SJSA1 (cell line): ENCODE measurements around the gene SRGN. TPM values are rescaled to one million over a fixed set of nuclear protein-coding genes. Genes with fewer than 3 reads are reported as not detected.

Source experiments
- DNase-seq, 2 experiments: peaks; one replicate each; pipeline ENCODE4 v3.0.0-alpha.2; 2015 to 2020; ENCODE audit warnings: low spot score in 2 of 2, low read depth in 1 of 2
- H3K27ac ChIP-seq: fragments of 250-450 bp; sonication (Bioruptor Pico); 2 replicates; pipeline ENCODE4 v1.5.1; 2020; ENCODE audit warnings: mild to moderate bottlenecking, moderate library complexity
- H3K27me3 ChIP-seq: fragments of 250-450 bp; sonication (Bioruptor Pico); replicated peaks from 2 replicates; pipeline ENCODE4 v1.5.1; 2020; ENCODE audit warnings: mild to moderate bottlenecking, moderate library complexity
- H3K36me3 ChIP-seq: fragments of 250-450 bp; sonication (Bioruptor Pico); 2 replicates; pipeline ENCODE4 v1.5.1; 2020; ENCODE audit warnings: mild to moderate bottlenecking
- H3K4me1 ChIP-seq: fragments of 250-450 bp; sonication (Bioruptor Pico); replicated peaks from 2 replicates; pipeline ENCODE4 v1.6.1; 2021; ENCODE audit warnings: mild to moderate bottlenecking
- H3K4me3 ChIP-seq: fragments of 250-450 bp; sonication (Bioruptor Pico); 2 replicates; pipeline ENCODE4 v1.5.1; 2020; ENCODE audit warnings: mild to moderate bottlenecking
- H3K9me3 ChIP-seq: fragments of 250-450 bp; sonication (Bioruptor Pico); replicated peaks from 2 replicates; pipeline ENCODE4 v1.5.1; 2020; ENCODE audit warnings: mild to moderate bottlenecking
- total RNA-seq: library from RNA; depleted of rRNA; stranded (reverse); fragments of >200 nt; shearing (Covaris generic); gene quantifications from 2 replicates; pipeline ENCODE4 v1.2.3, GENCODE V29; 2014; rRNA removed

SRGN gene
- total RNA-seq, 1 experiment from 2014 or later = 232 TPM

- Histone ChIP-seq H3K36me3 (0 out of 2 replicates have a peak, but pooled peaks cover 3% of the 10 kb centered on the region), H3K27me3 (no peaks in the 10 kb centered on the region), H3K27ac (no peak overlapping the region), H3K4me1 (no peaks in the 10 kb centered on the region), H3K9me3 (no peaks in the 10 kb centered on the region), H3K4me3 (no peak overlapping the region)
- no peak for DNase-seq
Observed at GRCh38 chr10:69146759-69147158, 58.9 kb downstream of the SRGN start.

- Histone ChIP-seq H3K4me3 (no peak overlapping the region), H3K9me3 (0 out of 2 replicates have a peak, but pooled peaks cover 2% of the 10 kb centered on the region), H3K4me1 (no peaks in the 10 kb centered on the region), H3K27ac (no peak overlapping the region), H3K27me3 (no peaks in the 10 kb centered on the region), H3K36me3 (peaks cover 3% of the 10 kb centered on the region)
- DNase-seq = no peak
Observed at GRCh38 chr10:69151984-69152383, 64.1 kb downstream of the SRGN start.

- H3K4me1 ChIP-seq = no peaks in the 10 kb centered on the region
- 0 out of 2 replicates have a peak, but pooled peaks cover 2% of the 10 kb centered on the region for H3K9me3 ChIP-seq
- peaks cover 15% of the 10 kb centered on the region for H3K36me3 ChIP-seq
- H3K27ac ChIP-seq = no peak overlapping the region
- no peaks in the 10 kb centered on the region for H3K27me3 ChIP-seq
- H3K4me3 ChIP-seq = no peak overlapping the region
- DNase-seq = no peak
Observed at GRCh38 chr10:69153227-69153626, 65.3 kb downstream of the SRGN start.

Other genes starting within 250 kb of the SRGN start
- gene DDX50, start 186.8 kb upstream of the SRGN start, total RNA-seq = 61.6 and 64.5 TPM in 2 replicates
- 104 and 116 TPM in 2 replicates for gene DDX21, start 131.9 kb upstream of the SRGN start, total RNA-seq
- gene KIFBP, start 99.3 kb upstream of the SRGN start, total RNA-seq = 65.4 and 73.4 TPM in 2 replicates
- gene VPS26A, start 36.1 kb downstream of the SRGN start, total RNA-seq = 18.6 and 24.0 TPM in 2 replicates
- gene SUPV3L1, start 92.1 kb downstream of the SRGN start, total RNA-seq = 22.0 and 26.1 TPM in 2 replicates
- 0.06 and 0.50 TPM in 2 replicates for gene HKDC1, start 132.2 kb downstream of the SRGN start, total RNA-seq
- 50.0 and 53.1 TPM in 2 replicates for gene HK1, start 190.4 kb downstream of the SRGN start, total RNA-seq